IMR-90 (cell line): ENCODE measurements around the gene KCNQ2.

ENCODE experiments used
- POLR2A ChIP-seq: IDR thresholded peaks from 2 replicates; pipeline ENCODE4 v1.6.1; 2012; ENCODE audit warnings: mild to moderate bottlenecking, low read depth, low read length
- RAD21 ChIP-seq: IDR thresholded peaks from 2 replicates; pipeline ENCODE4 v1.6.1; 2012; ENCODE audit warnings: low read length, improper control_type of control experiment
- TF ChIP-seq, protein P1 (sequence below): conservative IDR thresholded peaks from 2 replicates; pipeline ENCODE4 v1.5.1; 2012; ENCODE audit warnings: mild to moderate bottlenecking, low read depth, low read length, improper control_type of control experiment

DNA sequence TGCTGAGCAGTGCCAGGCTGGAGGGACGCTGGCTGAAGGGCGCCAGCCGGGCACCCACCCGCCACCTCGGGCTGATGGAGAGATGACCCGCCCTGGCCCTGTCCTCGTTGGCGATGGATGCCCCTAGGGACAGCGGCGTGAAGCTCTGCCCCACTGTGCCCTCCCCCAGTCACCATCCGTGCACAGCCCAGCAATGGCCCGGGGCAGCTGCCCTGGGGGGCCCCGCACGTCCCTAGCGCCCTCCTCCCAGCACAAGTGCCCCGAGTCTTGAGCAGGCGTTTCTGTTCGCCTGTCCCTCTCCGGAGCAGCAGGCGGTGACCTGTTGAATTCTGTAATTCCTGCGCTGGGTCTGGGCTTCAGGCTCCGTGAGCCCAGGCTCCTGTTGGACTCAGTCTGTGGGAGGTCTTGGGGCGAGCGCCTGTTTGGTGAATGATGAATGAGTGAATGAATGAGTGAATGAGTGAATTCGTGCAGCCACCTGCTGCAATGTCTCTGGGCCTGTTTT lies 74.5 kb downstream of the KCNQ2 start:
- TF ChIP-seq RAD21, result no peak
- TF ChIP-seq, protein P1, sequence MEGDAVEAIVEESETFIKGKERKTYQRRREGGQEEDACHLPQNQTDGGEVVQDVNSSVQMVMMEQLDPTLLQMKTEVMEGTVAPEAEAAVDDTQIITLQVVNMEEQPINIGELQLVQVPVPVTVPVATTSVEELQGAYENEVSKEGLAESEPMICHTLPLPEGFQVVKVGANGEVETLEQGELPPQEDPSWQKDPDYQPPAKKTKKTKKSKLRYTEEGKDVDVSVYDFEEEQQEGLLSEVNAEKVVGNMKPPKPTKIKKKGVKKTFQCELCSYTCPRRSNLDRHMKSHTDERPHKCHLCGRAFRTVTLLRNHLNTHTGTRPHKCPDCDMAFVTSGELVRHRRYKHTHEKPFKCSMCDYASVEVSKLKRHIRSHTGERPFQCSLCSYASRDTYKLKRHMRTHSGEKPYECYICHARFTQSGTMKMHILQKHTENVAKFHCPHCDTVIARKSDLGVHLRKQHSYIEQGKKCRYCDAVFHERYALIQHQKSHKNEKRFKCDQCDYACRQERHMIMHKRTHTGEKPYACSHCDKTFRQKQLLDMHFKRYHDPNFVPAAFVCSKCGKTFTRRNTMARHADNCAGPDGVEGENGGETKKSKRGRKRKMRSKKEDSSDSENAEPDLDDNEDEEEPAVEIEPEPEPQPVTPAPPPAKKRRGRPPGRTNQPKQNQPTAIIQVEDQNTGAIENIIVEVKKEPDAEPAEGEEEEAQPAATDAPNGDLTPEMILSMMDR, result no peak
- TF ChIP-seq POLR2A, result no peak
